Sigmoid colon (tissue), 4 donors: ENCODE measurements around the gene RNF126.

Experiments used
- CTCF ChIP-seq, 4 experiments: fragments of 450-650 bp in 3 of 4; fragments of 200-600 bp in 1 of 4; IDR thresholded peaks; one replicate each; pipeline ENCODE4 v1.5.1; 2016 to 2019; ENCODE audit warnings: antibody characterized with exemption in 4 of 4, mild to moderate bottlenecking in 3 of 4, moderate library complexity in 2 of 4
- EP300 ChIP-seq, 4 donors: sonication (generic); formaldehyde crosslinking; IDR thresholded peaks; one replicate each; pipeline ENCODE4 v1.6.1; 2017; ENCODE audit warnings: antibody characterized with exemption in 4 of 4
- POLR2A ChIP-seq, 2 donors: fragments of 450-650 bp; IDR thresholded peaks; one replicate each; pipeline ENCODE4 v1.6.1; 2016; ENCODE audit warnings: antibody characterized with exemption in 2 of 2, mild to moderate bottlenecking in 2 of 2, moderate library complexity in 2 of 2
- POLR2AphosphoS5 ChIP-seq, 4 donors: sonication (generic); formaldehyde crosslinking; IDR thresholded peaks; one replicate each; pipeline ENCODE4 v1.6.1; 2017; ENCODE audit warnings: antibody characterized with exemption in 4 of 4

GRCh38 chr19:601790-602189 is 61.2 kb downstream of the RNF126 start:
- TF ChIP-seq CTCF (IDR thresholded peaks at IDR 0.05) (no peak), POLR2A (IDR thresholded peaks at IDR 0.05) (no peak), POLR2AphosphoS5 (IDR thresholded peaks at IDR 0.05) (no peak), EP300 (IDR thresholded peaks at IDR 0.05) (no peak)
